Peyer's patch (tissue), 4 donors: ENCODE data around the gene ZBTB7C. TPM values are rescaled to one million over a fixed set of nuclear protein-coding genes. Genes with fewer than 3 reads are reported as not detected.

Experiments used
- DNase-seq, 3 donors: peaks; one replicate each; pipeline ENCODE4 v3.0.0-alpha.2; 2017 to 2019
- H3K27ac ChIP-seq, 4 donors: fragments of 200-600 bp; sonication (generic); one replicate each; pipeline ENCODE4 v1.5.1; 2016 to 2019
- H3K27me3 ChIP-seq, 2 donors: fragments of 200-600 bp; sonication (generic); one replicate each; pipeline ENCODE4 v1.5.1; 2019
- H3K36me3 ChIP-seq, 3 donors: fragments of 200-600 bp; sonication (generic); one replicate each; pipeline ENCODE4 v1.5.1; 2016 to 2019
- H3K4me1 ChIP-seq, 4 donors: fragments of 200-600 bp; sonication (generic); one replicate each; pipeline ENCODE4 v1.5.1; 2016 to 2019
- H3K4me3 ChIP-seq, 4 donors: fragments of 200-600 bp; sonication (generic); 1 replicate in 3 of 4; 2 replicates in 1 of 4; pipeline ENCODE4 v1.5.1; 2016 to 2019; ENCODE audit warnings: mild to moderate bottlenecking in 1 of 4
- H3K9me3 ChIP-seq, 4 donors: fragments of 200-600 bp; sonication (generic); one replicate each; pipeline ENCODE4 v1.5.1; 2016 to 2019; ENCODE audit warnings: mild to moderate bottlenecking in 1 of 4
- CTCF ChIP-seq, 6 experiments: fragments of 450-650 bp in 4 of 6; fragments of 200-600 bp in 2 of 6; sonication (generic) in 1 of 6; IDR thresholded peaks; one replicate each; pipeline ENCODE4 v1.5.1; 2017 to 2019; ENCODE audit warnings: antibody characterized with exemption in 6 of 6, mild to moderate bottlenecking in 3 of 6, moderate library complexity in 1 of 6
- POLR2A ChIP-seq, 2 donors: fragments of 450-650 bp; IDR thresholded peaks; one replicate each; pipeline ENCODE4 v1.5.1; 2017; ENCODE audit warnings: antibody characterized with exemption in 2 of 2, mild to moderate bottlenecking in 2 of 2, moderate library complexity in 2 of 2
- total RNA-seq, 4 donors: library from RNA; depleted of rRNA; stranded (reverse); fragments of >200 nt; gene quantifications; one replicate each; pipeline ENCODE4 v1.1.0, GENCODE V29; 2016

Gene ZBTB7C
- total RNA-seq, 4 donors from 2014 or later: 10.5 to 15.7 (median 14.2) TPM

GRCh38 chr18:48218285-48219022 is 190.7 kb downstream of the ZBTB7C start:
- Histone ChIP-seq H3K36me3 (no peaks in the 10 kb centered on the region), H3K4me1 (no peaks in the 10 kb centered on the region), H3K27ac (no peak overlapping the region), H3K4me3 (no peak overlapping the region), H3K9me3 (no peaks in the 10 kb centered on the region), H3K27me3 (no peaks in the 10 kb centered on the region)
- TF ChIP-seq CTCF (IDR thresholded peaks at IDR 0.05) (no peak), POLR2A (IDR thresholded peaks at IDR 0.05) (no peak)
- DNase-seq: no peak

GRCh38 chr18:48217258-48218250 is 191.6 kb downstream of the ZBTB7C start:
- TF ChIP-seq POLR2A (IDR thresholded peaks at IDR 0.05) (no peak), CTCF (IDR thresholded peaks at IDR 0.05) (no peak)
- Histone ChIP-seq H3K4me3 (no peak overlapping the region), H3K27me3 (no peaks in the 10 kb centered on the region), H3K9me3 (no peaks in the 10 kb centered on the region), H3K27ac (no peak overlapping the region), H3K36me3 (no peaks in the 10 kb centered on the region), H3K4me1 (no peaks in the 10 kb centered on the region)
- no peak for DNase-seq

- DNase-seq: no peak
- H3K4me1 ChIP-seq: no peaks in the 10 kb centered on the region
- H3K4me3 ChIP-seq: no peak overlapping the region
- TF ChIP-seq POLR2A (IDR thresholded peaks at IDR 0.05) (no peak), CTCF (IDR thresholded peaks at IDR 0.05) (no peak)
- H3K36me3 ChIP-seq: no peaks in the 10 kb centered on the region
- no peak overlapping the region for H3K27ac ChIP-seq
- H3K9me3 ChIP-seq: no peaks in the 10 kb centered on the region
- no peaks in the 10 kb centered on the region for H3K27me3 ChIP-seq
Observed at GRCh38 chr18:48216639-48217257, 192.4 kb downstream of the ZBTB7C start.

GRCh38 chr18:48215876-48216638 is 193.1 kb downstream of the ZBTB7C start:
- DNase-seq: no peak
- Histone ChIP-seq H3K4me3 (no peak overlapping the region), H3K36me3 (no peaks in the 10 kb centered on the region), H3K27me3 (no peaks in the 10 kb centered on the region), H3K4me1 (no peaks in the 10 kb centered on the region), H3K9me3 (no peaks in the 10 kb centered on the region), H3K27ac (no peak overlapping the region)
- TF ChIP-seq POLR2A (IDR thresholded peaks at IDR 0.05): no peak
- no peak for TF ChIP-seq CTCF (IDR thresholded peaks at IDR 0.05)

GRCh38 chr18:48213791-48214190 is 195.4 kb downstream of the ZBTB7C start:
- Histone ChIP-seq H3K27ac (no peak overlapping the region), H3K27me3 (no peaks in the 10 kb centered on the region), H3K4me3 (no peak overlapping the region), H3K4me1 (no peaks in the 10 kb centered on the region), H3K36me3 (no peaks in the 10 kb centered on the region), H3K9me3 (no peaks in the 10 kb centered on the region)
- DNase-seq: no peak
- no peak for TF ChIP-seq POLR2A (IDR thresholded peaks at IDR 0.05)
- no peak for TF ChIP-seq CTCF (IDR thresholded peaks at IDR 0.05)
